ENCODE measurements around the gene CWC15. TPM values are rescaled to one million over a fixed set of nuclear protein-coding genes. Genes with fewer than 3 reads are reported as not detected.

CWC15 gene
- total and polyA plus RNA-seq, 9 of the 15 experiments (the other 6 are each of a cell fraction or from before 2014, with no cell fraction given) = 47.3 to 168 (median 89.2) TPM

DNA sequence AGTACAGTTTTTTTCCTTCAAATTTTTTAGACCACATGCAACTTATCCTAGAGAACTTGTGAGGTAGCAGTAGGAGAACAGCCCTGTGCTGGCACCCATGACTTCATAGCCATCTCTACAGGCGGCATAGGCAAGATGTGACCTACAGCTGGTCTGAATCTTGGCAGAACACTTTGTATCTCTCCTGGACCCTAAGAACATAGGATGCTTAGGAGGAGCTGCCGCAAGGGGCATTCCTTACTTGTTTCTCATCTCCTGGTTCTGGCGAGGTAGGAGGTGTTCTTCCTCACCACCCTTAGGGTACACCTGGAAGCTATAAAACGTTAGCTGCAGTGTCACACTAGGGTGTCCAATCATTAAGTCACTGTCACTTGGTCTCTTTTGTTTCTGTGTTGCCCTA, 16.4 kb downstream of the CWC15 start:
- intact Hi-C loops (cut with micrococcal nuclease) = no loop called here
- Histone ChIP-seq H3K27ac (ENCODE audit: extremely low read depth, low read depth, low read length) (no peak overlapping the region), H3K79me2 (ENCODE audit: control insufficient read depth, insufficient read depth, low read length) (no peaks in the 10 kb centered on the region), H4K20me1 (replicated peaks; ENCODE audit: control insufficient read depth, insufficient read depth, low read length) (no peaks in the 10 kb centered on the region), H3K4me3 (no peak overlapping the region), H2AFZ (ENCODE audit: low read depth, low read length) (no peak overlapping the region), H3K4me2 (ENCODE audit: insufficient read depth, low read length) (no peak overlapping the region), H3K9ac (ENCODE audit: insufficient read depth in 1 of 2, low read depth in 2 of 2, low read length in 2 of 2) (no peak overlapping the region), H3K9me3 (replicated peaks; ENCODE audit: control insufficient read depth, insufficient read depth, low read depth, low read length) (no peaks in the 10 kb centered on the region), H3K27me3 (ENCODE audit: control insufficient read depth in 2 of 2, insufficient read depth in 2 of 2, low read length in 2 of 2) (no peaks in the 10 kb centered on the region), H3K4me1 (replicated peaks in 1 of 2; ENCODE audit: control insufficient read depth in 2 of 2, insufficient read depth in 2 of 2, low read length in 2 of 2) (no peaks in the 10 kb centered on the region), H3K9me1 (ENCODE audit: control insufficient read depth, insufficient read depth, low read length) (no peaks in the 10 kb centered on the region), H3K36me3 (ENCODE audit: control insufficient read depth, insufficient read depth, low read length) (peaks cover 13% of the 10 kb centered on the region; the same call in 2 of the 3 replicates)
- BruUV-seq (replicated peaks) = no TSS peak
- 20% methylated on average over 4 of the region's 4 CpGs for WGBS (ENCODE audit: insufficient coverage, low coverage, missing lambda C conversion rate)
- DNase-seq (ENCODE audit: extremely low read depth in 1 of 4, low spot score in 3 of 4) (no peak), ATAC-seq (peak; percentile 31; the same call in 1 of the 3 replicates), FAIRE-seq (no peak)
- in situ Hi-C loops (cut with MboI) = no loop called here
- ChIA-PET POLR2A (interaction anchor here (0.8 kb wide), 1 partner anchor 99 kb away, joined by 3 read pairs; no protein-coding TSS in a partner anchor), CTCF (ENCODE audit: low intra/inter-chr PET ratio) (no interaction called here)
- no peak for TF ChIP-seq HSF4 (CRISPR knock-in tag; IDR thresholded peaks at IDR 0.05; ENCODE audit: borderline replicate concordance)
- TF ChIP-seq, protein P1, sequence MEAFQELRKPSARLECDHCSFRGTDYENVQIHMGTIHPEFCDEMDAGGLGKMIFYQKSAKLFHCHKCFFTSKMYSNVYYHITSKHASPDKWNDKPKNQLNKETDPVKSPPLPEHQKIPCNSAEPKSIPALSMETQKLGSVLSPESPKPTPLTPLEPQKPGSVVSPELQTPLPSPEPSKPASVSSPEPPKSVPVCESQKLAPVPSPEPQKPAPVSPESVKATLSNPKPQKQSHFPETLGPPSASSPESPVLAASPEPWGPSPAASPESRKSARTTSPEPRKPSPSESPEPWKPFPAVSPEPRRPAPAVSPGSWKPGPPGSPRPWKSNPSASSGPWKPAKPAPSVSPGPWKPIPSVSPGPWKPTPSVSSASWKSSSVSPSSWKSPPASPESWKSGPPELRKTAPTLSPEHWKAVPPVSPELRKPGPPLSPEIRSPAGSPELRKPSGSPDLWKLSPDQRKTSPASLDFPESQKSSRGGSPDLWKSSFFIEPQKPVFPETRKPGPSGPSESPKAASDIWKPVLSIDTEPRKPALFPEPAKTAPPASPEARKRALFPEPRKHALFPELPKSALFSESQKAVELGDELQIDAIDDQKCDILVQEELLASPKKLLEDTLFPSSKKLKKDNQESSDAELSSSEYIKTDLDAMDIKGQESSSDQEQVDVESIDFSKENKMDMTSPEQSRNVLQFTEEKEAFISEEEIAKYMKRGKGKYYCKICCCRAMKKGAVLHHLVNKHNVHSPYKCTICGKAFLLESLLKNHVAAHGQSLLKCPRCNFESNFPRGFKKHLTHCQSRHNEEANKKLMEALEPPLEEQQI (IDR thresholded peaks at IDR 0.05) = no peak
- TF ChIP-seq, protein P2, sequence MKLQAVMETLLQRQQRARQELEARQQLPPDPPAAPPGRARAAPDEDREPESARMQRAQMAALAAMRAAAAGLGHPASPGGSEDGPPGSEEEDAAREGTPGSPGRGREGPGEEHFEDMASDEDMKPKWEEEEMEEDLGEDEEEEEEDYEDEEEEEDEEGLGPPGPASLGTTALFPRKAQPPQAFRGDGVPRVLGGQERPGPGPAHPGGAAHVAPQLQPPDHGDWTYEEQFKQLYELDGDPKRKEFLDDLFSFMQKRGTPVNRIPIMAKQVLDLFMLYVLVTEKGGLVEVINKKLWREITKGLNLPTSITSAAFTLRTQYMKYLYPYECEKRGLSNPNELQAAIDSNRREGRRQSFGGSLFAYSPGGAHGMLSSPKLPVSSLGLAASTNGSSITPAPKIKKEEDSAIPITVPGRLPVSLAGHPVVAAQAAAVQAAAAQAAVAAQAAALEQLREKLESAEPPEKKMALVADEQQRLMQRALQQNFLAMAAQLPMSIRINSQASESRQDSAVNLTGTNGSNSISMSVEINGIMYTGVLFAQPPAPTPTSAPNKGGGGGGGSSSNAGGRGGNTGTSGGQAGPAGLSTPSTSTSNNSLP (IDR thresholded peaks at IDR 0.05; ENCODE audit: borderline replicate concordance, low read depth, low read length) = no peak
- TF ChIP-seq RHOXF2B (CRISPR knock-in tag; conservative IDR thresholded peaks at IDR 0.05) = no peak
- TF ChIP-seq, protein P3, sequence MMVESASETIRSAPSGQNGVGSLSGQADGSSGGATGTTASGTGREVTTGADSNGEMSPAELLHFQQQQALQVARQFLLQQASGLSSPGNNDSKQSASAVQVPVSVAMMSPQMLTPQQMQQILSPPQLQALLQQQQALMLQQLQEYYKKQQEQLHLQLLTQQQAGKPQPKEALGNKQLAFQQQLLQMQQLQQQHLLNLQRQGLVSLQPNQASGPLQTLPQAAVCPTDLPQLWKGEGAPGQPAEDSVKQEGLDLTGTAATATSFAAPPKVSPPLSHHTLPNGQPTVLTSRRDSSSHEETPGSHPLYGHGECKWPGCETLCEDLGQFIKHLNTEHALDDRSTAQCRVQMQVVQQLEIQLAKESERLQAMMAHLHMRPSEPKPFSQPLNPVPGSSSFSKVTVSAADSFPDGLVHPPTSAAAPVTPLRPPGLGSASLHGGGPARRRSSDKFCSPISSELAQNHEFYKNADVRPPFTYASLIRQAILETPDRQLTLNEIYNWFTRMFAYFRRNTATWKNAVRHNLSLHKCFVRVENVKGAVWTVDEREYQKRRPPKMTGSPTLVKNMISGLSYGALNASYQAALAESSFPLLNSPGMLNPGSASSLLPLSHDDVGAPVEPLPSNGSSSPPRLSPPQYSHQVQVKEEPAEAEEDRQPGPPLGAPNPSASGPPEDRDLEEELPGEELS (CRISPR knock-in tag; IDR thresholded peaks at IDR 0.05; ENCODE audit: borderline replicate concordance) = no peak
- TF ChIP-seq RBFOX2 (IDR thresholded peaks at IDR 0.05; ENCODE audit: low read depth, low read length) = no peak
- TF ChIP-seq, protein P4, sequence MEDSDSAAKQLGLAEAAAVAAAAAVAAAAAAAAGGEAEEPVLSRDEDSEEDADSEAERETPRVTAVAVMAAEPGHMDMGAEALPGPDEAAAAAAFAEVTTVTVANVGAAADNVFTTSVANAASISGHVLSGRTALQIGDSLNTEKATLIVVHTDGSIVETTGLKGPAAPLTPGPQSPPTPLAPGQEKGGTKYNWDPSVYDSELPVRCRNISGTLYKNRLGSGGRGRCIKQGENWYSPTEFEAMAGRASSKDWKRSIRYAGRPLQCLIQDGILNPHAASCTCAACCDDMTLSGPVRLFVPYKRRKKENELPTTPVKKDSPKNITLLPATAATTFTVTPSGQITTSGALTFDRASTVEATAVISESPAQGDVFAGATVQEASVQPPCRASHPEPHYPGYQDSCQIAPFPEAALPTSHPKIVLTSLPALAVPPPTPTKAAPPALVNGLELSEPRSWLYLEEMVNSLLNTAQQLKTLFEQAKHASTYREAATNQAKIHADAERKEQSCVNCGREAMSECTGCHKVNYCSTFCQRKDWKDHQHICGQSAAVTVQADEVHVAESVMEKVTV (CRISPR knock-in tag; IDR thresholded peaks at IDR 0.05) = no peak
- TF ChIP-seq, protein P5, sequence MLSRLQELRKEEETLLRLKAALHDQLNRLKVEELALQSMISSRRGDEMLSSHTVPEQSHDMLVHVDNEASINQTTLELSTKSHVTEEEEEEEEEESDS (CRISPR knock-in tag; IDR thresholded peaks at IDR 0.05) = no peak
- no peak for TF ChIP-seq ZNF551 (CRISPR knock-in tag; IDR thresholded peaks at IDR 0.05)
- no peak for TF ChIP-seq ZNF57 (CRISPR knock-in tag; IDR thresholded peaks at IDR 0.05)
- no peak for TF ChIP-seq TRIM28 (IDR thresholded peaks at IDR 0.05)
- TF ChIP-seq, protein P6, sequence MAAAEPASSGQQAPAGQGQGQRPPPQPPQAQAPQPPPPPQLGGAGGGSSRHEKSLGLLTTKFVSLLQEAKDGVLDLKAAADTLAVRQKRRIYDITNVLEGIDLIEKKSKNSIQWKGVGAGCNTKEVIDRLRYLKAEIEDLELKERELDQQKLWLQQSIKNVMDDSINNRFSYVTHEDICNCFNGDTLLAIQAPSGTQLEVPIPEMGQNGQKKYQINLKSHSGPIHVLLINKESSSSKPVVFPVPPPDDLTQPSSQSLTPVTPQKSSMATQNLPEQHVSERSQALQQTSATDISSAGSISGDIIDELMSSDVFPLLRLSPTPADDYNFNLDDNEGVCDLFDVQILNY (CRISPR knock-in tag; IDR thresholded peaks at IDR 0.05) = no peak
